ENCODE data around the gene ORC3. TPM values are rescaled to one million over a fixed set of nuclear protein-coding genes. Genes with fewer than 3 reads are reported as not detected.
"Not testable (repeated sequence)": the region's sequence is repeated elsewhere in the genome, so short reads cannot be mapped to it uniquely, and the experiment has no call there.

Gene ORC3
- total RNA-seq, 1 experiment from 2014 or later: 25.5 TPM

DNA sequence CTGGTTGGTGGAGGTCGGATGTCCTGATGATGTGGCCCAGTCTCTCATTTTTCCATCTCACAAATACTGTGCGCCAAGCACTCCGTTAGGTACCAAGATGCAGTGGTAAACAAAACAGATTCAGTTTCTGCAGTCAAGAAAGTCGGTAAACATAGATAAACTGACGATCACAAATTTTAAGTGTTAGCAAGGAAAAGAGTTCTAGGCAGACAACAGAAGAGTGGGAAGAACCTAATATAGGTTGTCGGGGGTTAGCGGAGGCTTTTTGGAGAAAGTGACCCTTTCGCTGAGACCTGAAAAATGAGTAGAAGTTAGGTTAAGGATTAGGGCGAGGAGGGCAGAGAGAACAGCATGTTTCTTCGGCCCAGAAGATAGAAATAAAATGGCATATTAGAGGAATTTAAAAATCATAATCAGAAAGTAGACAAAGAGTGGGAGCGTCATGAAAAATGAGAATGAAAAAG lies 514 bp downstream of the ORC3 start:
- DNase-seq (ENCODE audit: extremely low read depth, low read depth): no peak

DNA sequence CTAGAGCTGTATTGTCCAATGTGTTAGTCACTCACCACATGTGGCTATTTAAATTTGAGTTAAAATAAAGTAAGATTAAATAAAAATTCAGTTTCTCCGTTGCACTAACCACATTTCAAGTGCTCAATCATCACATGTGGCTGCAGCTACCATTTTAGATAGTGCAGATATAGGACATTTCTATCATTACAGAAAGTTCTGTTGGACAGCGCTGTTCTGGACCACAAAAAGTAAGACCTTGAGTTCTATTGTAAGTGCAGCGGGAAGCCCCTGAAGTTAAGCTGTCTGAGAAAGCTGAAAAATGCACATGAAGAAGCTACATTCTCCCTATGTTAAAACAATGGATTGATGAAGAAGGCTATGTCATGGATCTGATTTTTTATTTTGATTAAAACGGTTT lies 1.1 kb downstream of the ORC3 start:
- DNase-seq (ENCODE audit: extremely low read depth, low read depth): no peak

DNA sequence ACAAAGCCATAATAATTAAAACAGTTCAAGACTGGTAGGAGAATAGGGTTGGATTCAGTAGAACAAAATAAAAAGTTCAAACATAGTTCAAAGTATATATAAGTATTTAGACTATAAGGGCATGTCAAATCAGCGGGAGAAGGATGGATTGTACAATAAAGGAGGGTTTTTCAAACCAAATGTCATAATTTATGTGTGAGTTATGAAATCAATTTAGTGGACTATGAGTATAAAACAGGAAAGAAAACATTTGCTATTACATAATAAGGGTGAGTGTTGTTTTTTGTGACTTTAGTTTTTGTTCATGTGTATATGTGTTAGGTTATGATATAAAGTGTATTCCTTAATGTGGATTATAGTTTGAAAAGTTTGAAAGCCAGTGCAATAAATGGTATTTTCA lies 10.6 kb downstream of the ORC3 start:
- DNase-seq (ENCODE audit: extremely low read depth, low read depth): no peak

DNA sequence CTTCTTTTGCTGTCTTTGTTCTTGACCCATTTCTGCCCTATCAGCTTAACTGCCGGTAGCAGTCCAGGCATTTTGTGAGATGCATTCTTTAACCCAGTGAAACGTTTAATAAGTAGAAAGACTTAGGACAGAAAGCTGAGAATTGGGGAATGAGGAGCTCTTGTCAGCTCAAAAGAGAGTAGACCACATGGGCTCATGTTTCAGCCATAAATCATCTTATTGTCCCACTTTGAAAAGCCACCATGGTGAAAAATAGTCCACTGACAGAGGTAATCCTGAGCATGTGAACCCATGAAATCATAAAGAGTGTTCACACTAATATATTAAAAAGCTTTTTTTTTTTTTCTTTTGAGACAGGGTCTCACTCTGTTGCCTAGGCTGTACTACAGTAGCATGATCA lies 16.3 kb downstream of the ORC3 start:
- DNase-seq (ENCODE audit: extremely low read depth, low read depth): no peak

DNA sequence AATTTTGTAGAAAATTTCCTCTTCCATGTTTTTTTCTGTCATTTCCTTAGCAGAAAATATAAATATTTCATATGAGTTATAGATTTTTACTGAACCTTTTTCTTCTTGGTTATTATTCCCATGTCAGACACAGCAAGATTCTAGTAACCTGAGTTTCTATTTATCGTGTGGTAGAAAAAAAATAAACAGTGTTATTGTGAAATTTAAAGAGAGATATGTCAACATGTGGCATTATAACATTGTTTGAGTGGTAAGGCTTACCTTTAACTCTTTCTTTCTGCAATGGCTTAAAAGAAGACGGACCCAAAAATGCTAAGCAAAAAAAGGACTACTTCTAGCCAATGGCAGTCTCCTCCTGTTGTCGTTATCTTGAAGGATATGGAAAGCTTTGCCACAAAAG lies 18.9 kb downstream of the ORC3 start:
- no peak for DNase-seq (ENCODE audit: extremely low read depth, low read depth)

DNA sequence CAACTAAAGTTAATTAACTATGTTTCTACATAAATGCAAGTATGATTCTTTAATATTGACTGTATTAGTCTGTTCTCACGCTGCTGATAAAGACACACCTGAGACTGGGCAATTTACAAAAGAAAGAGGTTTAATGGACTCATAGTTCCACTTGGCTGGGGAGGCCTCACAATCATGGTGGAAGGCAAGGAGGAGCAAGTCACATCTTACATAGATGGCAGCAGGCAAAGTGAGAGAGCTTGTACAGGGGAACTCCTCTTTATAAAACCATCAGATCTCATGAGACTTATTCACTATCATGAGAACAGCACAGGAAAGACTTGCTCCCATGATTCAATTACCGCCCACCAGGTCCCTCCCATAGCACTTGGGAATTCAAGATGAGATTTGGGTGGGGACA lies 23.1 kb downstream of the ORC3 start:
- DNase-seq (ENCODE audit: extremely low read depth, low read depth): not testable (repeated sequence)

DNA sequence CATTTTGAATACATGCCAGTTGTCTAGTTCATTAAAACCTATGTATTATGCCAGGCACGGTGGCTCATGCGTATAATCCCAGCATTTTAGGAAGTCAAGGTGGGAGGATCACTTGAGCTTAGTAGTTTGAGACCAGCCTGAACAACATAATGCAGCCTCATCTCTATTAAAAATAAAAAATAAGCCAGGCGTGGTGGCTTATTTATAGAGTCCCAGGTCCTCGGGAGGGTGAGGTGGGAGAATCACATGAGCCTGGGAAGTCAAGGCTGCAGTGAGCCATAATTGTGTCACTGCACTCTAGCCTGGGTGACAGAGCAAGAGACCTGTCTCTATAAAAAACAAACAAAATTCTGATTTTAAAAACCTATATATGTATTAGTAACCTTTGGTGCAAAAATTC lies 27.5 kb downstream of the ORC3 start:
- no peak for DNase-seq (ENCODE audit: extremely low read depth, low read depth)

DNA sequence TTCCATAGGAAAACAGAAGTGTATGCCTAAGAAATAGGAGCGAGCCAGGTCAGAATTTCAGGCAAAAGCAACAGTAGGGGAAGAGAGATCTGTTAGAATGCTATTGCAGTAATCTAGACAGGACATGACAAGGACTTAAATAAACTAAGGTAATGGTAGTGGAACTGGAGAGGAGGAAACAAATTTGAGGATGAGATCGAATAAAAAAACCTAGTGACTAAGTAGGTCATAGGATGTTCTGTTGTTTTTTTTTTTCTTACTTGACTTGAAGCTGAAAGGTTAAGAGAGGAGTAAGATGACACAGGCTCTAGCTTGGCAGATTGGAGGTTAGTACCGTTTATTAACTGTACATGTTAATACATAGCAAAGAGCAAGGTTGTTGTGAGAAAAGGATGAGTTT lies 28.6 kb downstream of the ORC3 start:
- DNase-seq (ENCODE audit: extremely low read depth, low read depth): no peak

DNA sequence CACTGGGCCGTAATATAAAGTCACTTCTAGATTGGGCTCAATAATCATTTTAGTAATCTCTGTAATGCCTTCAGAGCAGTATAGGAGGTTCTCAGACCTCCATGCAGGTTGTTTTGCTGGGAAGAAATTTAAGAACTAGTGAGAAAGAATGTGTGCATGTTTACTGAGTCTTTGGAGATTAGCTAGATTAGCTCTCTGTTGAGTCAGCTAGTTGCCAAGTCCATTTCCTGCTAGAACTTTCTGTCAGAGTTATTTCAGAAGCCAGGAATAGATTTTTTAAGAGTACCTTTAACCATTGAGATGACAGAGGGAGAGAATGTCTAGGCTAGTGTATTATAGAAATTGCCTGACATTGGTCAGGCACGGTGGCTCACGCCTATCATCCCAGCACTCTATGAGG lies 33.3 kb downstream of the ORC3 start:
- no peak for DNase-seq (ENCODE audit: extremely low read depth, low read depth)

DNA sequence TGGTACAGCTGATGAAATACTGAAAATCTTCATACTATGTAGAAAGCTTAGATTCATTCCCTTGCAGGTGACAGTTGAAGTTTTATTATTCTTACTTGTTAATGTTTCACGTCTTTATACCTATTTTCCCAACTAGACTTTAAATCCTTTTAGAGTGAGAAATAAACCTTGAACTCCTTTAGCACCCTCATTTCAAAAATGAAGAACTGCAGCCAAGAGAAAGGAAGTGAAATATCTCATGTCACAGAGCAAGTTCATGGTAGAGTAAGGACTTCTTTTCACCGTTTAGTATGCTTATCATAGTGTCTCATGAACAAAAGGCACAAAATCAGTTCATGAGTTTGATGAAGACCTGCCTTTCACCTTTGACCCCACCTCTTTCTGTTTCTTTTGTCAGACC lies 38.5 kb downstream of the ORC3 start:
- no peak for DNase-seq (ENCODE audit: extremely low read depth, low read depth)

DNA sequence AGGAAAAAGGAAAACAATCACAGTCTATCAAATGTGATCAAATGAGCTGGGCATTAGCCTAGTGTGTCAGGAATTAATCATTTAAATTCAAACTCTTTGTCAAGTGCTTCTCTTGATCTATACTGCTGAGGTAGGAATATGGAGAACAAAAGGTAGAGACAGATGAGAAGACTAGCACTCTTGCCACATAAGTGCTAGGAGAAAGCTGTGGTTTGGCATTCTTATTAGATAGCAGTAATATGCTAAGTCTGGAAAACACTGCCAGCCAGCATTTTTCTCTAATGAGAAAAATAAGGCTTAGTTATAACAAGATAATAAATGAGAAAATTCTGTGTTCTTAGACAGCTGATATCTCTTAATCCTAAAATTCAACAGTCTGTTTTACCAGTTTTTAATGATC lies 38.9 kb downstream of the ORC3 start:
- no peak for DNase-seq (ENCODE audit: extremely low read depth, low read depth)

DNA sequence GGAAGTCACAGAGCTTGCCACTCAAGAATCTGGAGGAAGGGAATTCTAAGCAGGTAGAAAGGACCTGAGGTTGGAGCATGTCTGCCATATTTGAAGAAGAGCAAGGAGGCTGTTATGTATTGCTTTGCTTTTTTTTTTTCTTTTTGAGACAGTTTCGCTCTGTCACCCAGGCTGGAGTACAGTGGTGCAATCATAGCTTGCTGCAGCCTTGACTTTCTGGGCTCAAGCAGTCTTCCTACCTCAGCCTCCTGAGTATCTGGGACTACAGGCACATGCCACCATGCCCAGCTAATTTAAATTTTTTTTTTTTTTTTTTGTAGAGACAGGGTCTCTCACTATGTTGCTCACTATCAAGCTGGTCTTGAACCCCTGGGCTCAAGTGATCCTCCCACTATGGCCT lies 40.8 kb downstream of the ORC3 start:
- DNase-seq (ENCODE audit: extremely low read depth, low read depth): no peak

DNA sequence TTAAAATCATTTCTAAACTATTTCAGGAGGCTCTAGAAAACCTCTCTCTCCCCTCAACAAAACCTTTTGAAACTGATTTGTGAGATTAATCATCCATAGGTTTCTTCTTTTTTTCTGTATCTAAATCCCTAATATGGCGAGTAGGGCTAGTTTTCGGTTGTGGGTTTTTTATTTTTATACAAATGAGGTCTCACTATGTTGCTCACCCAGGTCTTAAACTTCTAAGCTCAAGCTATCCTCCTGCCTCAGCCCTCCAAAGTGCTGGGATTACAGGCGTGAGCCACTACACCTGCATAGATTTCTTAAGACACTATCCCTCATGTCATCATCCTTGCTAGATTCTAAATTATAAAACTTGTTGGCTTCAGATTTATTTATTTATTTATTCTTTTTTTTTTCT lies 43.9 kb downstream of the ORC3 start:
- no peak for DNase-seq (ENCODE audit: extremely low read depth, low read depth)

DNA sequence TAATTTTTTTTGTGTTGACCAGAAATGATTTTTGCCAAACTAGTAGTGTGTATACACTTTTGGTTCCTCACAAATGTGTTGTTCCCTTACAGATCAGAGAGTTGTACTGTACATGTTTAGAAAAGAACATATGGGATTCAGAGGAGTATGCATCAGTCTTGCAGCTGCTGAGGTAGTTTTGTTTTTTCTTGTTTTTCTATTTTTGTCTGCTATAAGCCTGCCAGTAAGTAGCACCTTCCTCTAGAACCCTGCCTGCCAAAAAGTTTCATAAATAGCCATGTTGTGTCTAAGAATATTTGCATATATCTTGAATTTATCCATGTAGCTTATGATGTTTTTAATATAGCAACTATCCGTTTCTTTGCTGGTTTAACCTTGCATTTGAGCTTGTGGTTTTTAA lies 46.4 kb downstream of the ORC3 start:
- DNase-seq (ENCODE audit: extremely low read depth, low read depth): no peak

DNA sequence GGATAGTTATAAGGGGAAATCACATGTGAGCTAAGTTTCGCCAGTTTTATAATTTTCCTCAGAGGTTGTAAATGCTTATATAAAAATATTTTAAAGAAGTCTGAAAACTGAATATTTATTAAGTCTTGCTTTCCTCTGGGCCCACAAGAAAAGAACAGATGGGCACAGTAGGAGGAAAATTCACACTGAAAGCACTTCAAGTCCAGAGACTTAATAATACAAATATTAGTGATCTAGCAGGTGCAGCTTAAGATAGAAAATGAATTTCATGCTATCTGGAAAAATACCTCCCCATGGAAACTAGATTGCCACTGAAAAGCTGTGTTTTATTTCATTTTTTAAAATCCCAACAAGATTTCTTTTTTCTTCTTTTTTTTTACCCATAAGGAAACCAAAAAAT lies 47.2 kb downstream of the ORC3 start:
- no peak for DNase-seq (ENCODE audit: extremely low read depth, low read depth)

DNA sequence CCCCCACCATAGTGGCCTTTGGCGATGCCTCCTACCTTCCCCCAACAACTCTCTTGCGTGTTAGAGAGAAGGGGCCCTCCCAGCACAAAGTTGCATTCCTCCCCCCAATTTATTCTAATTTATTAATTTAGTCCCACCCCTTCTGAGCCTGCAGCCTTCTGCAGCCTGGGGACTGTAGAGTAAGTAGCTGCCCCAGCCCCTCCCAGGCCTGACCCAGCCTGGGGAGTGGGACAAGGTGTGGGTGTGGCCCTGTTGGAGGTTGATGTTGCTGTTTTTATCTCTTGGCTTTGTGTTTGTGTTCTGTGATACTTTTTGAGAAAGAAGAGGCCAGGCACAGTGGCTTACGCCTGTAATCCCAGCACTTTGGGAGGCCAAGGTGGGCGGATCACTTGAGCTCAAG lies 49.4 kb downstream of the ORC3 start:
- DNase-seq (ENCODE audit: extremely low read depth, low read depth): no peak

DNA sequence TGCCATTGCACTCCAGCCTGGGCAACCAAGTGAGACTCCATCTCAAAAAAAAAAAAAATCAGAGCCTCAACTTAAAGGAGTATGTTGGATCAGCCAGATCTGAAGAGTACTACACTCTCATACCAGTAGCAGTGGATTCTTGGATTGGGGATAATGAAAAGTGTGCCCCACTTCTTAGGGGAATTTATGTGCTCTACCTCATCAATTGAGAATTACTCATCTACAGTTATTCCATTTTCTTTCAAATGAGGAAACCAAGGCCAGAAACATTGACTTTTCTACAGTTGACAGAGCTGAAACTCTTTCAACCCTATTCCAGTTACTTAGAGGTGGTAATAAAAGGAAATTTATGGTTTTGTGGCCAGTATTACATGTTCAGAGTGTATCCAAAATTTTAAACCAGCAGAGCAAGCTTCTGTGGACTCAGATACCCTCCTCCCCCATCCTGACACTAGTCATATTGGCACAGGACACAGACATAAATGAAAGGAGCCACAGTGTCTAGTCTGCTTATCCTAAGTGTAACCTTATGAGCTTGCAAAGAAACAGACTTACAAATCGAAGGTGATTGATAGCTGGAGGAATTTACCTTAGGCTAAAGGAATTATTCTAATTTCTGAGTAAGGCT lies 51.2 kb downstream of the ORC3 start:
- no peak for DNase-seq (ENCODE audit: extremely low read depth, low read depth)

DNA sequence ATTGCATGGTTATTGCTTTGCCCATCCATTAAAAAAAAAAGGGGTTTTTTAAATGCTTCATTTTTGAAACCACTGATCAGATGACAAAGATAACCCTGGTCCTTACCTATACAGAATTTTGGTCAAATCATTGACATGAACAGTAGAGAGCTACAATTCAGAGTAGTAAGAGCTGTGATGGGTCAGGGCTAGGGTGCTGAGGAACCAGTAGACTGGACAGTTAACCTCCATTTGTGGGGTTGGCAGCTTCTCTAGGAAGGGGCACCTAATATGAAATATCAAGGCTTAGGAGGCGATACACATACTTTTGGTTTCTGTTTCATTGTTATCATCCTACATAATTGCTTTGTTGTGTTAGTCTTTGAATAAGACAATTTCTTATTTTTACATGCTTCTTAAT lies 55.1 kb downstream of the ORC3 start:
- DNase-seq (ENCODE audit: extremely low read depth, low read depth): no peak

DNA sequence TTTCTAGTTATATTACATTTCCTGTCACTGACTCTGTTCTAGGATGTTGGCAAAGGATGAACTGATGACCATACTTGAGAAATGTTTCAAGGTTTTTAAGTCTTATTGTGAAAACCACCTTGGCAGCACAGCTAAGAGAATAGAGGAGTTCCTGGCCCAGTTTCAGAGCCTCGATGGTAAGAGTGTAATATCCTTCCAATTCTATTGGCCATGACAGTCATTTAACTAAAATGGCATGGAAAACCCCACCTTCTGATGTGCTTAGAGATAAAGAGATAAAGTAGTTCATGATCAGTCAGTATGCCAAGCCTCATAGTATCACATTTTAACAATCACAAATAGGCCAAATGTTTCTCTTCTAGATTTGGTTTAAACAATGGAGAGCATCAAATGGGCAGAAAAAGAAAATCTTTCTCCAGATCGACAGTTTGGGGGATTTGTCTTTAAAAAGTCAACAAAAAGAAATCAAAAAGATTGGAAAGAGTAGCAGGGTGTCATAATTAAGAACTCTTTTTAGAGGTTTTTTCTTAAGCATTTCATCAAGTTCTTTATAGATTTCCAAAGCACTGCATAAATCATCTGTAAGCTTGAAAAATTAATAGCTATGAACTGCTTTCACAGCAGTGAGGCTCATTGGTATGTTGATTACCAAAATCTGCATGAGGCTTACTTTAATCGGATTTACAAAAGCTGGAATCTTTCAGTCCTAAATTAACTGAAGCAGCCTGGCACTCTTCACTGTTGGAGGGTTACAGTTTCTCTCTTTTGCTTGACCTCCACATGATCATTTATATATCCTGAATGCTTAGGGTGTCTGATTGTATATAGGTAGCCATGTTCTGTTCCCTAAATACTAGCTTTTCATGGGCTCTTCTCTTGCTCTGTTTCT lies 63.4 kb downstream of the ORC3 start:
- no peak for DNase-seq (ENCODE audit: extremely low read depth, low read depth)

DNA sequence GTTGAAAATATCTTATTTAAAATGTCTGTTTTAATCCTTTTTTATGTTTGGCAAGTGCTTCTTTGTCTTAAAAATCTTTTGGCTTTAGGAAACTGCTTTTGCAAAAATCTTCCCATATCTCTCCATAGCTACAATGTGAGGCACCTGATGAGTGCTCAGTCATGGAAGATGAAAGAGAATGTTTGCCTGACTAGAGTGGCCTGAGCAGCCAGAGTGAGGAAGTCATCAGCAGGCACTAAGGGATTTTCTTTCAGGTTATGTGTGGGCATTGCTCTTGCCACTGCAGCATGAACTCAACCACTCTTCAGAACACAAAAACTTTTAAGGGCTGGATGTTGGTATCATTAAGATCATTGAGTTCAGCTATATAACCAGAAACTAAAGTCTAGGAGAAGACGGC lies 64.2 kb downstream of the ORC3 start:
- DNase-seq (ENCODE audit: extremely low read depth, low read depth): no peak

DNA sequence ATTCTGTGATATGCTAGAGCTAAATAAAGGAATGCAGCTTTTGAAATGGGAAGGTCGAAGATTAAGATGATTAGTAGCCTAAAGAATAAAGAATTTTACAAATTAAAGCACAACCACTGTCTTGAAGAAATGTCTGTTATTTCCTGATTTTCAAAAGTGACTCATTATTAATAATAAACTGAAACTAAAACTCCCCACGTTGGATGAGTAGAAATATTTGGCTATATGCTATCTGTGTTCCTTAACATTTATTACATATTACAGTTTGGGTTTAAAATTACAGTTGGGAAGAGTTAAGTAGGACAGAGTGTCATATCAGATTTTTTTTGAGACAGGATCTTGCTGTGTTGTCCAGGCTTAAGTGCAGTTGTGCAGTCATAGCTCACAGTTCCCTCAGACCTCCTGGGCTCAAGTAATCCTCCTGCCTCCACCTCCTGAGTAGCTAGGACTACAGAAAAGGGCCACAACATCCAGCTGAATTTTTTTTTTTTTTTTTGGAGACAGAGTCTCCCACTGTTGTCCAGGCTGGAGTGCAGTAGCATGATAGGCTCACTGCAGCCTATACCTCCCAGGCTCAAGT lies 65.0 kb downstream of the ORC3 start:
- no peak for DNase-seq (ENCODE audit: extremely low read depth, low read depth)

DNA sequence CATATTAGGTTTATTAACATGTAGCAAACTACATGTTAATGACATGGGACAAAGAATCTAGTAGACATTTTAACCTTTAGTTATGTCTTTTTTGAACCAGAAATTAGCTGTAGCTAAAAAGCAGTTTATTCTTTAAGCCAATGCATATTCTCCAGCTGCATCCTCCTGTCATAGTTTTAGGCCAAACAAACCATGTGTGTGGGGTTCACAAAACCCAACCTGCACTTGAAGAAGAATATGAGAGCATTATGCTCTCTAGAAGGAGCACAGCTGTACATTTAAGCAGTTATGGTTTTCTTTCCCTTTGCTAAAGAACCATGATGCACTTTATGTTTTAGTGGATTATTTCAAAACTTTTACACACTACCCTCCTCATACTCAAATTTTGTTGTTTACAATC lies 65.9 kb downstream of the ORC3 start:
- DNase-seq (ENCODE audit: extremely low read depth, low read depth): no peak
